Chondrocyte (in vitro differentiated cells): Measurements from ENCODE around the gene MMRN1. TPM values are rescaled to one million over a fixed set of nuclear protein-coding genes. Genes with fewer than 3 reads are reported as not detected.

Experiments
- DNase-seq: peaks from one replicate; pipeline ENCODE4 v3.0.0; 2021; ENCODE audit warnings: mixed read lengths, low spot score
- H3K27ac Mint-ChIP-seq: one replicate; pipeline ENCODE4 v1.8.0; 2021; ENCODE audit warnings: mild to moderate bottlenecking, moderate library complexity, mixed read lengths; ENCODE audit not compliant: unreplicated experiment
- H3K27me3 Mint-ChIP-seq: 2 replicates; pipeline ENCODE4 v1.8.0; 2021; ENCODE audit warnings: low read depth, mixed read lengths
- H3K36me3 Mint-ChIP-seq: 2 replicates; pipeline ENCODE4 v1.8.0; 2021; ENCODE audit warnings: low read depth, mixed read lengths
- H3K4me1 Mint-ChIP-seq: 2 replicates; pipeline ENCODE4 v1.8.0; 2021; ENCODE audit warnings: low read depth, mild to moderate bottlenecking, mixed read lengths
- H3K4me3 Mint-ChIP-seq: one replicate; pipeline ENCODE4 v1.8.0; 2021; ENCODE audit warnings: mild to moderate bottlenecking, moderate library complexity, mixed read lengths; ENCODE audit not compliant: unreplicated experiment
- H3K9me3 Mint-ChIP-seq: 2 replicates; pipeline ENCODE4 v1.8.0; 2021; ENCODE audit warnings: low read depth, mixed read lengths
- CTCF ChIP-seq: fragments of 200-600 bp; sonication (generic); IDR thresholded peaks from 2 replicates; pipeline ENCODE4 v1.5.0; 2021; ENCODE audit warnings: antibody characterized with exemption, mild to moderate bottlenecking, moderate library complexity
- total RNA-seq: library from RNA; stranded (reverse); gene quantifications from 3 replicates; pipeline ENCODE4 v1.2.1, GENCODE V29; 2021

MMRN1 gene
- total RNA-seq, 1 donor from 2014 or later, result not detected

GRCh38 chr4:89906777-89907521 is 12.3 kb downstream of the MMRN1 start:
- TF ChIP-seq CTCF, result no peak
- Mint-ChIP-seq H3K4me3 (no peak overlapping the region), H3K27ac (no peak overlapping the region), H3K4me1 (no peaks in the 10 kb centered on the region), H3K27me3 (peaks cover 3% of the 10 kb centered on the region), H3K36me3 (no peaks in the 10 kb centered on the region), H3K9me3 (no peaks in the 10 kb centered on the region)
- no peak for DNase-seq

GRCh38 chr4:89909889-89910288 is 15.2 kb downstream of the MMRN1 start:
- H3K27me3 Mint-ChIP-seq, result no peaks in the 10 kb centered on the region
- no peaks in the 10 kb centered on the region for H3K4me1 Mint-ChIP-seq
- H3K9me3 Mint-ChIP-seq, result no peaks in the 10 kb centered on the region
- H3K27ac Mint-ChIP-seq, result no peak overlapping the region
- no peak for DNase-seq
- no peaks in the 10 kb centered on the region for H3K36me3 Mint-ChIP-seq
- H3K4me3 Mint-ChIP-seq, result no peak overlapping the region
- no peak for TF ChIP-seq CTCF

- no peak overlapping the region for H3K4me3 Mint-ChIP-seq
- no peak for TF ChIP-seq CTCF
- H3K27me3 Mint-ChIP-seq, result peaks cover 10% of the 10 kb centered on the region
- no peaks in the 10 kb centered on the region for H3K36me3 Mint-ChIP-seq
- no peak overlapping the region for H3K27ac Mint-ChIP-seq
- H3K9me3 Mint-ChIP-seq, result no peaks in the 10 kb centered on the region
- DNase-seq, result no peak
- H3K4me1 Mint-ChIP-seq, result no peaks in the 10 kb centered on the region
Observed at GRCh38 chr4:89913623-89914022, 19.0 kb downstream of the MMRN1 start.

GRCh38 chr4:89914609-89915550 is 20.2 kb downstream of the MMRN1 start:
- no peak overlapping the region for H3K27ac Mint-ChIP-seq

More at GRCh38 chr4:89914609-89915550, 20.2 kb downstream of the MMRN1 start:
- no peak overlapping the region for H3K4me3 Mint-ChIP-seq
- peak; percentile 71 for TF ChIP-seq CTCF
- no peaks in the 10 kb centered on the region for H3K4me1 Mint-ChIP-seq
- H3K36me3 Mint-ChIP-seq, result no peaks in the 10 kb centered on the region
- DNase-seq, result no peak
- H3K9me3 Mint-ChIP-seq, result no peaks in the 10 kb centered on the region
- H3K27me3 Mint-ChIP-seq, result peaks cover 10% of the 10 kb centered on the region
